Left cardiac atrium (tissue), 4 donors: ENCODE data around the gene CHD1. TPM values are rescaled to one million over a fixed set of nuclear protein-coding genes. Genes with fewer than 3 reads are reported as not detected.

Experiments used
- ATAC-seq, 2 donors: fragments of 200-7000 bp; cut with Tn5 transposase; one replicate each; pipeline ENCODE4 v1.9.1; 2020; ENCODE audit warnings: mild to moderate bottlenecking in 2 of 2, moderate library complexity in 2 of 2
- DNase-seq: peaks from one replicate; pipeline ENCODE4 v3.0.0-alpha.2; 2020
- intact Hi-C, 2 donors: fragments of 100-400 bp; cut with DNase I; formaldehyde crosslinking; loops; one replicate each; pipeline versions ENCODE4 v1.14.1 to v1.15.1; 2022 to 2023
- total RNA-seq, 2 donors: library from RNA; stranded (reverse); fragmentation: NEBNext Ultra II Directional; extraction: Animal tissue kit (Norgen Biotek cat#: 25700); gene quantifications; one replicate each; pipeline ENCODE4 v1.2.1, GENCODE V29; 2021
- donor health status: DM: no; HTN: yes; CAD: no.
- donor health status: DM: no; HTN: yes; CAD: no; lungs with severe emphysema.
- donor health status: DM: yes; HTN: yes; CAD: no.
- donor health status: Dilated cardiomyopathy.

The CHD1 gene
- total RNA-seq, 2 donors from 2014 or later, result 15.0 to 24.8 TPM

GRCh38 chr5:98907951-98908350, 20.9 kb downstream of the CHD1 start:
- no peak for DNase-seq
- no peak for ATAC-seq
- intact Hi-C loops, result no loop called here

GRCh38 chr5:98906756-98907355, 22.0 kb downstream of the CHD1 start:
- intact Hi-C loops, result loop anchor here in 1 of 2 donors (1.0 kb wide), 1 partner anchor 125 kb away; no protein-coding TSS in a partner anchor
- no peak for DNase-seq
- ATAC-seq, result no peak

- ATAC-seq (peak in 1 of 2 donors; percentile 47), DNase-seq (no peak)
- intact Hi-C loops, result loop anchor here in 1 of 2 donors (1.0 kb wide), 1 partner anchor 126 kb away; no protein-coding TSS in a partner anchor
Measured at GRCh38 chr5:98905857-98906688, 22.7 kb downstream of the CHD1 start.

GRCh38 chr5:98904780-98905179, 24.0 kb downstream of the CHD1 start:
- no peak for DNase-seq
- peak in 1 of 2 donors; percentile 39 for ATAC-seq
- intact Hi-C loops, result loop anchor here in 1 of 2 donors (5.0 kb wide), 1 partner anchor 128 kb away; no protein-coding TSS in a partner anchor

- intact Hi-C loops, result loop anchor here in 1 of 2 donors (5.0 kb wide), 1 partner anchor 130 kb away; no protein-coding TSS in a partner anchor
- DNase-seq (no peak), ATAC-seq (no peak)
Measured at GRCh38 chr5:98902733-98903132, 26.1 kb downstream of the CHD1 start.

- intact Hi-C loops, result no loop called here
- ATAC-seq (no peak), DNase-seq (no peak)
Measured at GRCh38 chr5:98899456-98899855, 29.4 kb downstream of the CHD1 start.

GRCh38 chr5:98898743-98899142, 30.1 kb downstream of the CHD1 start:
- ATAC-seq (no peak), DNase-seq (no peak)
- intact Hi-C loops, result no loop called here

GRCh38 chr5:98891591-98891990, 37.2 kb downstream of the CHD1 start:
- DNase-seq, result no peak
- ATAC-seq, result no peak
- intact Hi-C loops, result no loop called here

- no peak for DNase-seq
- intact Hi-C loops, result no loop called here
- ATAC-seq, result no peak
Measured at GRCh38 chr5:98880598-98880997, 48.2 kb downstream of the CHD1 start.

GRCh38 chr5:98880151-98880550, 48.7 kb downstream of the CHD1 start:
- peak in 1 of 2 donors; percentile 81 for ATAC-seq
- intact Hi-C loops, result no loop called here
- DNase-seq, result no peak

GRCh38 chr5:98877600-98877999, 51.2 kb downstream of the CHD1 start:
- intact Hi-C loops, result no loop called here
- ATAC-seq, result no peak
- no peak for DNase-seq

GRCh38 chr5:98872674-98873073, 56.1 kb downstream of the CHD1 start:
- ATAC-seq (no peak), DNase-seq (no peak)

GRCh38 chr5:98865690-98866089, 63.1 kb downstream of the CHD1 start:
- ATAC-seq, result no peak
- DNase-seq, result no peak
- intact Hi-C loops, result no loop called here

More at GRCh38 chr5:98872674-98873073, 56.1 kb downstream of the CHD1 start:
- intact Hi-C loops, result no loop called here

- intact Hi-C loops, result no loop called here
- DNase-seq (no peak), ATAC-seq (no peak)
Measured at GRCh38 chr5:98847054-98847453, 81.8 kb downstream of the CHD1 start.

GRCh38 chr5:98846520-98846919, 82.3 kb downstream of the CHD1 start:
- intact Hi-C loops, result no loop called here
- DNase-seq (no peak), ATAC-seq (no peak)

- intact Hi-C loops, result no loop called here
- ATAC-seq, result no peak
- no peak for DNase-seq
Measured at GRCh38 chr5:98845878-98846277, 82.9 kb downstream of the CHD1 start.

- intact Hi-C loops, result no loop called here
- no peak for DNase-seq
- ATAC-seq, result no peak
Measured at GRCh38 chr5:98844865-98845264, 83.9 kb downstream of the CHD1 start.

- no peak for DNase-seq
- intact Hi-C loops, result no loop called here
- no peak for ATAC-seq
Measured at GRCh38 chr5:98843481-98843880, 85.3 kb downstream of the CHD1 start.

- no peak for ATAC-seq
- intact Hi-C loops, result no loop called here
- DNase-seq, result no peak
Measured at GRCh38 chr5:98840946-98841345, 87.9 kb downstream of the CHD1 start.
